K562 (cell line): ENCODE results near the gene CDC26. TPM values are rescaled to one million over a fixed set of nuclear protein-coding genes. Genes with fewer than 3 reads are reported as not detected.
A peak's percentile ranks its signal among the peaks of the same experiment; 100 is the strongest.

Experiments
- BRD4 ChIP-seq: fragments of 200-600 bp; sonication (generic); IDR thresholded peaks from 2 replicates; pipeline ENCODE4 v1.6.1; 2017; ENCODE audit warnings: inconsistent platforms
- CEBPG ChIP-seq, 3 experiments: fragments of 200-800 bp in 1 of 3; sonication (Bioruptor generic) in 1 of 3; sonication (generic) in 1 of 3; formaldehyde crosslinking in 1 of 3; IDR thresholded peaks in 2 of 3; conservative IDR thresholded peaks in 1 of 3; 2 replicates each; pipeline versions ENCODE4 v1.6.1 to v1.8.0; 2016 to 2022; ENCODE audit warnings: missing compliant biosample characterization in 2 of 3, missing genetic modification characterization in 2 of 3, mild to moderate bottlenecking in 1 of 3, missing genetic modification reagents in 1 of 3
- CHD4 ChIP-seq: fragments of 200-600 bp; sonication (generic); IDR thresholded peaks from 3 replicates; pipeline ENCODE4 v1.6.1; 2012; ENCODE audit warnings: low read depth, mild to moderate bottlenecking, mixed read lengths, low read length, inconsistent platforms; ENCODE audit not compliant: insufficient read depth, insufficient replicate concordance, poor library complexity, severe bottlenecking
- E2F4 ChIP-seq: sonication (generic); formaldehyde crosslinking; IDR thresholded peaks from 2 replicates; pipeline ENCODE4 v1.8.0; 2022; ENCODE audit warnings: mild to moderate bottlenecking, low read depth, missing genetic modification reagents
- E2F5 ChIP-seq: sonication (generic); formaldehyde crosslinking; IDR thresholded peaks from 2 replicates; pipeline ENCODE4 v1.8.0; 2022; ENCODE audit warnings: mild to moderate bottlenecking, missing genetic modification reagents
- HNRNPLL ChIP-seq: fragments of 200-400 bp; formaldehyde crosslinking; IDR thresholded peaks from 2 replicates; pipeline ENCODE4 v1.6.1; 2017; ENCODE audit warnings: low read length, low read depth, mild to moderate bottlenecking; ENCODE audit not compliant: poor library complexity, severe bottlenecking
- KLF1 ChIP-seq: fragments of 450-650 bp; IDR thresholded peaks from 2 replicates; pipeline ENCODE4 v1.6.1; 2016; ENCODE audit warnings: missing genetic modification characterization, missing compliant biosample characterization
- MEIS2 ChIP-seq: fragments of 450-650 bp; IDR thresholded peaks from 2 replicates; pipeline ENCODE4 v1.6.1; 2014; ENCODE audit warnings: mild to moderate bottlenecking; ENCODE audit not compliant: partially characterized antibody
- MIER1 ChIP-seq: fragments of 450-650 bp; IDR thresholded peaks from 2 replicates; pipeline ENCODE4 v1.6.1; 2016; ENCODE audit warnings: antibody characterized with exemption, mild to moderate bottlenecking, low read depth
- NFIX ChIP-seq: fragments of 250-450 bp; sonication (Bioruptor Pico); IDR thresholded peaks from 2 replicates; pipeline ENCODE4 v1.4.0; 2020; ENCODE audit warnings: low read depth, mild to moderate bottlenecking, moderate library complexity
- NR2C1 ChIP-seq, 2 experiments: fragments of 450-650 bp; IDR thresholded peaks; 2 replicates each; pipeline ENCODE4 v1.6.1; 2017; ENCODE audit warnings: mild to moderate bottlenecking in 2 of 2, antibody characterized with exemption in 1 of 2, inconsistent platforms in 1 of 2, missing compliant biosample characterization in 1 of 2, missing genetic modification characterization in 1 of 2
- PBX2 ChIP-seq, 2 experiments: IDR thresholded peaks in 1 of 2; conservative IDR thresholded peaks in 1 of 2; 2 replicates each; pipeline ENCODE4 v1.6.1; 2016; ENCODE audit warnings: low read depth in 2 of 2, mild to moderate bottlenecking in 1 of 2, missing compliant biosample characterization in 1 of 2, missing genetic modification characterization in 1 of 2, moderate library complexity in 1 of 2
- POLR2B ChIP-seq: fragments of 450-650 bp; IDR thresholded peaks from 2 replicates; pipeline ENCODE4 v1.6.1; 2018; ENCODE audit warnings: low read depth; ENCODE audit not compliant: partially characterized antibody
- SP1 ChIP-seq: sonication (generic); formaldehyde crosslinking; IDR thresholded peaks from 2 replicates; pipeline ENCODE4 v1.8.1; 2022; ENCODE audit warnings: mild to moderate bottlenecking, missing genetic modification reagents
- TRIM24 ChIP-seq, 2 experiments: fragments of 450-650 bp; IDR thresholded peaks; 2 replicates each; pipeline ENCODE4 v1.6.1; 2016
- ZBTB43 ChIP-seq: sonication (generic); formaldehyde crosslinking; IDR thresholded peaks from 2 replicates; pipeline ENCODE4 v1.8.0; 2023; ENCODE audit warnings: mild to moderate bottlenecking, missing genetic modification reagents
- ZNF212 ChIP-seq: fragments of 450-650 bp; formaldehyde crosslinking; IDR thresholded peaks from 2 replicates; pipeline ENCODE4 v1.4.0; 2020; ENCODE audit warnings: mild to moderate bottlenecking
- ZNF384 ChIP-seq: IDR thresholded peaks from 2 replicates; pipeline ENCODE4 v1.6.1; 2012; ENCODE audit warnings: low read depth, low read length, improper control_type of control experiment
- polyA plus RNA-seq, 8 experiments: library from polyadenylated mRNA; depleted of rRNA in 4 of 8; stranded (reverse) in 5 of 8; unstranded in 3 of 8; fragments of >200 nt; fragmentation: Nextera tagmentation in 2 of 8; fragmentation: Illumina TruSeq in 1 of 8; extraction: Ambion mirVana in 2 of 8; extraction: Trizol in 1 of 8; gene quantifications; 2 replicates each; pipeline versions ENCODE4 v1.2.1 to v1.2.3, GENCODE V29; 2011 to 2014; ENCODE audit warnings: inconsistent platforms in 1 of 8, missing spikeins in 1 of 8
- total RNA-seq, 7 experiments: library from RNA; depleted of rRNA in 6 of 7; stranded (reverse); fragments of >200 nt in 6 of 7; fragmentation: Illumina TruSeq in 2 of 7; extraction: Trizol in 2 of 7; gene quantifications; 2 replicates each; pipeline versions ENCODE4 v1.2.1 to v1.2.3, GENCODE V29; 2011 to 2021; ENCODE audit warnings: low replicate concordance in 1 of 7

CDC26 gene
- total and polyA plus RNA-seq, 9 of the 15 experiments (the other 6 are each of a cell fraction or from before 2014, with no cell fraction given): 33.0 to 147 (median 60.0) TPM

GRCh38 chr9:113275157-113276131 is at the start of gene CDC26, which contains the start of gene PRPF4 (continued):
- TF ChIP-seq SP1 (CRISPR knock-in tag) (peak; percentile 90), PBX2 (CRISPR knock-in tag; IDR thresholded peaks at IDR 0.05; ENCODE audit: low read depth) (no peak), PBX2 (tag; conservative IDR thresholded peaks at IDR 0.05; ENCODE audit: low read depth) (no peak), ZNF212 (CRISPR knock-in tag) (no peak), ZBTB43 (peak; percentile 46; the same call in 1 of the 2 replicates), KLF1 (0 out of 2 replicates have a peak, but pooled peaks have one; percentile 13), TRIM24 (IDR thresholded peaks at IDR 0.05) (0 out of 4 replicates have a peak, but pooled peaks of 1 of the 2 experiments have one; percentile 7), HNRNPLL (peak; percentile 61), NR2C1 (IDR thresholded peaks at IDR 0.05) (peak; percentile 96), NR2C1 (tag; IDR thresholded peaks at IDR 0.05) (peak; percentile 98), MEIS2 (peak; percentile 16), MIER1 (0 out of 2 replicates have a peak, but pooled peaks have one; percentile 25), CHD4 (no peak), ZNF384 (0 out of 2 replicates have a peak, but pooled peaks have one; percentile 10), BRD4 (peak; percentile 67; the same call in 1 of the 2 replicates), E2F5 (CRISPR knock-in tag) (no peak), POLR2B (peak; percentile 98), NFIX (CRISPR knock-in tag) (no peak), CEBPG (CRISPR knock-in tag; IDR thresholded peaks at IDR 0.05) (peak; percentile 9; the same call in 1 of the 2 replicates), CEBPG (tag; conservative IDR thresholded peaks at IDR 0.05 in 1 of 2, IDR thresholded peaks at IDR 0.05 in 1 of 2) (no peak), E2F4 (CRISPR knock-in tag) (peak; percentile 45; the same call in 1 of the 2 replicates)
